DND-41 (cell line): ENCODE measurements around the gene TPM2.

ENCODE experiments used
- ATAC-seq: fragments of 200-7000 bp; cut with Tn5 transposase; 3 replicates; pipeline ENCODE4 v1.9.1; 2021; ENCODE audit warnings: low read depth; ENCODE audit not compliant: insufficient read depth
- DNase-seq: peaks from one replicate; pipeline ENCODE4 v3.0.0-alpha.2; 2020
- H2AFZ ChIP-seq: 2 replicates; pipeline ENCODE4 v1.6.0; 2012; ENCODE audit warnings: low read depth, low read length
- H3K27ac ChIP-seq: 2 replicates; pipeline ENCODE4 v1.5.1; 2012; ENCODE audit warnings: low read length, inconsistent platforms
- H3K27me3 ChIP-seq: fragments of 200-600 bp; sonication (generic); 2 replicates; pipeline ENCODE4 v1.6.0; 2012; ENCODE audit warnings: low read length, mild to moderate bottlenecking, inconsistent platforms; ENCODE audit not compliant: insufficient read depth, poor library complexity
- H3K36me3 ChIP-seq: 2 replicates; pipeline ENCODE4 v1.5.1; 2012; ENCODE audit warnings: low read length, inconsistent platforms; ENCODE audit not compliant: insufficient read depth
- H3K4me1 ChIP-seq: 2 replicates; pipeline ENCODE4 v1.5.1; 2012; ENCODE audit warnings: mild to moderate bottlenecking, low read length; ENCODE audit not compliant: insufficient read depth
- H3K4me2 ChIP-seq: 2 replicates; pipeline ENCODE4 v1.6.0; 2012; ENCODE audit warnings: mild to moderate bottlenecking, moderate library complexity, low read length, inconsistent platforms; ENCODE audit not compliant: insufficient read depth
- H3K4me3 ChIP-seq, 2 experiments: fragments of 200-600 bp in 1 of 2; shearing (Covaris generic) in 1 of 2; 2 replicates each; pipeline ENCODE4 v1.5.1; 2012 to 2016; ENCODE audit warnings: inconsistent platforms in 2 of 2, low read length in 2 of 2, mild to moderate bottlenecking in 2 of 2, low read depth in 1 of 2, moderate library complexity in 1 of 2
- H3K79me2 ChIP-seq: 2 replicates; pipeline ENCODE4 v1.6.0; 2012; ENCODE audit warnings: low read length, inconsistent platforms; ENCODE audit not compliant: insufficient read depth
- H3K9ac ChIP-seq: 2 replicates; pipeline ENCODE4 v1.6.0; 2012; ENCODE audit warnings: low read depth, mild to moderate bottlenecking, inconsistent platforms, low read length, moderate library complexity
- H3K9me3 ChIP-seq: 2 replicates; pipeline ENCODE4 v1.5.1; 2012; ENCODE audit warnings: low read length, moderate library complexity, mild to moderate bottlenecking, inconsistent platforms; ENCODE audit not compliant: insufficient read depth, severe bottlenecking
- H4K20me1 ChIP-seq: 2 replicates; pipeline ENCODE4 v1.6.0; 2012; ENCODE audit warnings: low read length; ENCODE audit not compliant: insufficient read depth
- EZH2 ChIP-seq: IDR thresholded peaks from 3 replicates; pipeline ENCODE4 v1.6.1; 2012; ENCODE audit warnings: borderline replicate concordance, low read depth, mild to moderate bottlenecking, moderate library complexity, low read length, inconsistent platforms; ENCODE audit not compliant: severe bottlenecking
- TF ChIP-seq, protein P1 (sequence below): IDR thresholded peaks from 2 replicates; pipeline ENCODE4 v1.5.1; 2012; ENCODE audit warnings: borderline replicate concordance, low read length, moderate library complexity, mild to moderate bottlenecking; ENCODE audit not compliant: poor library complexity, severe bottlenecking; ENCODE audit errors: extremely low read depth

The TPM2 gene

DNA sequence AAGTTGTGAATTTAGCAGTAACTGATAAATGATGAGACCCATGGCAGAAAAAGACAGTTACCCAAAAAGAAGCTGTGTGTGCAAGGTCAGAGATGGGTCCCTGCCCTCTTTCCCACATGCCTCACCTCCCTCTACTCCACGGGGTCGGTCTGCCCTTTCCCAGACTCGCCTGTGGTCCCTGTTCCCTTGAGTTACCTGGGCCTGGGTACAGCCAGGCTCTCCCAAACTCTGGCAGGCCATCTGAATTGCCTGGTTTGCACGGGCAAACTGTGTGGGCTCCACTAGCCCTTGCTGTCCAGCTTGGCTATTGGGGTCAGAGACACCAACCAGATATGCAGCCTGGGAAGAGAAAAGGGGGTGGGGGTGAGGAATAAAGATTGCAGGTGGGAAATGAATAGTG, 18.4 kb upstream of the TPM2 start:
- H3K9me3 ChIP-seq: no peaks in the 10 kb centered on the region
- TF ChIP-seq, protein P1, sequence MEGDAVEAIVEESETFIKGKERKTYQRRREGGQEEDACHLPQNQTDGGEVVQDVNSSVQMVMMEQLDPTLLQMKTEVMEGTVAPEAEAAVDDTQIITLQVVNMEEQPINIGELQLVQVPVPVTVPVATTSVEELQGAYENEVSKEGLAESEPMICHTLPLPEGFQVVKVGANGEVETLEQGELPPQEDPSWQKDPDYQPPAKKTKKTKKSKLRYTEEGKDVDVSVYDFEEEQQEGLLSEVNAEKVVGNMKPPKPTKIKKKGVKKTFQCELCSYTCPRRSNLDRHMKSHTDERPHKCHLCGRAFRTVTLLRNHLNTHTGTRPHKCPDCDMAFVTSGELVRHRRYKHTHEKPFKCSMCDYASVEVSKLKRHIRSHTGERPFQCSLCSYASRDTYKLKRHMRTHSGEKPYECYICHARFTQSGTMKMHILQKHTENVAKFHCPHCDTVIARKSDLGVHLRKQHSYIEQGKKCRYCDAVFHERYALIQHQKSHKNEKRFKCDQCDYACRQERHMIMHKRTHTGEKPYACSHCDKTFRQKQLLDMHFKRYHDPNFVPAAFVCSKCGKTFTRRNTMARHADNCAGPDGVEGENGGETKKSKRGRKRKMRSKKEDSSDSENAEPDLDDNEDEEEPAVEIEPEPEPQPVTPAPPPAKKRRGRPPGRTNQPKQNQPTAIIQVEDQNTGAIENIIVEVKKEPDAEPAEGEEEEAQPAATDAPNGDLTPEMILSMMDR: no peak
- TF ChIP-seq EZH2: no peak
- ATAC-seq: no peak
- H4K20me1 ChIP-seq: peaks cover 4% of the 10 kb centered on the region; the same call in 1 of the 2 replicates
- peaks cover 88% of the 10 kb centered on the region for H3K36me3 ChIP-seq
- no peak overlapping the region for H3K9ac ChIP-seq
- H3K4me2 ChIP-seq: no peak overlapping the region
- no peak overlapping the region for H2AFZ ChIP-seq
- no peak overlapping the region for H3K4me3 ChIP-seq
- H3K4me1 ChIP-seq: no peaks in the 10 kb centered on the region
- no peak overlapping the region for H3K27ac ChIP-seq
- H3K27me3 ChIP-seq: no peaks in the 10 kb centered on the region
- H3K79me2 ChIP-seq: no peaks in the 10 kb centered on the region
- no peak for DNase-seq

DNA sequence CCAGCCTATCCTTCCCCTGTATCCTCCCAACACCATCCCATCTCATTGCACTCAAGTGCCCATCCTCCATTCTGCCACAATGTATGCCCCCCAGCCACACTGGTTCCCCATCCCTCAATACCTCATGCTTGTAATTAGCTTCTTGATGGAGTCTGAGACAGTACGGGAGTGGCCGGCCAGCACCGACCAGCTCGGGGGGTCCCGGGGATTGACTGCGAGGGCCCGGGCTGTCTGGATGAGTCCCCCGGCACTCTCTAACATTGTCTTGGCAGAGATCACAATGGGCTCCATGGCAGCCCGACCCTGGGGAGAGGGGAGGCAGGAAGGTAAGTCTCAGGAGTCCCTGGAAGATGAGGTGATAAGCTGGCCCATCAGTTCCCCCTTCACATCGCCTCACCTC, 17.2 kb upstream of the TPM2 start:
- Histone ChIP-seq H3K4me1 (no peaks in the 10 kb centered on the region), H4K20me1 (0 out of 2 replicates have a peak, but pooled peaks cover 4% of the 10 kb centered on the region), H3K4me3 (no peak overlapping the region), H2AFZ (no peak overlapping the region), H3K9ac (no peak overlapping the region), H3K27me3 (no peaks in the 10 kb centered on the region), H3K79me2 (no peaks in the 10 kb centered on the region), H3K36me3 (peaks cover 86% of the 10 kb centered on the region), H3K27ac (no peak overlapping the region), H3K4me2 (no peak overlapping the region), H3K9me3 (no peaks in the 10 kb centered on the region)
- no peak for ATAC-seq
- TF ChIP-seq, protein P1: no peak
- TF ChIP-seq EZH2: no peak
- no peak for DNase-seq

DNA sequence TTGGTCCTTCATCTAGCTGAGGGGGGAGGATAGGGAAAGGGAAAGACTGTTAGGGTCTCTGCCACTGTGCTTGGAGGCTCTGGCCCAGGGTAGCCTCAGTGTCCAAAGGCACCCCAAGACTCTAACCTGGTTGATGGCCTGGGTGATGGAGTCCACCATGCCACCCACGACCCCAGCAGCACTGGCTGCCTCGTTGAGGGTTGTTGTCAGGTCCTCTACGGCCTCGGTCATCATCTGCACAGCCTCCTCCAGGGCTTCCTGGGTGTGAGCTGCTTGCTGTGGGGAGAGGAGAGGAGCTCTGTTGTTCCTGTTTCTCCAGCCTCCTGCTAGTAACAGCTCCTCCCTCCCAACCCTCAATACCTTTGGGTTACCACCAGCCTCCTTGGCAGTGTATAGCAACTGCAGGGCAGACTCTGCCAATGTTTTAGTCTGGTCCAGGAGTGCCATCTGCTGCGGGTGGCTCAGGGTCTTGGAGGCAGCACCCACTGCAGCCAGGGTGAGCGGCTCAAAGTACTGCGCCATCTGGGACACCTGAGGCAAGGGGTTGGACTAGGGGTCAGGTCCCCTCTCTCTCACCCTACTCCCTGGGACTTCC, 16.2 kb upstream of the TPM2 start:
- H3K79me2 ChIP-seq: no peaks in the 10 kb centered on the region
- no peaks in the 10 kb centered on the region for H3K4me1 ChIP-seq
- H3K4me3 ChIP-seq: no peak overlapping the region
- TF ChIP-seq EZH2: no peak
- TF ChIP-seq, protein P1: no peak
- no peak overlapping the region for H3K27ac ChIP-seq
- DNase-seq: no peak
- no peak for ATAC-seq
- H3K27me3 ChIP-seq: no peaks in the 10 kb centered on the region
- no peaks in the 10 kb centered on the region for H4K20me1 ChIP-seq
- H3K4me2 ChIP-seq: no peak overlapping the region
- no peak overlapping the region for H3K9ac ChIP-seq
- no peak overlapping the region for H2AFZ ChIP-seq
- no peaks in the 10 kb centered on the region for H3K9me3 ChIP-seq
- H3K36me3 ChIP-seq: peaks cover 86% of the 10 kb centered on the region
